GM19238 (cell line): ENCODE measurements around the gene ANKRD11.
"Not testable (repeated sequence)": the region's sequence is repeated elsewhere in the genome, so short reads cannot be mapped to it uniquely, and the experiment has no call there.

Experiments
- DNase-seq: peaks from one replicate; pipeline ENCODE4 v3.0.0; 2011; ENCODE audit warnings: low spot score; ENCODE audit not compliant: insufficient read length

ANKRD11 gene

DNA sequence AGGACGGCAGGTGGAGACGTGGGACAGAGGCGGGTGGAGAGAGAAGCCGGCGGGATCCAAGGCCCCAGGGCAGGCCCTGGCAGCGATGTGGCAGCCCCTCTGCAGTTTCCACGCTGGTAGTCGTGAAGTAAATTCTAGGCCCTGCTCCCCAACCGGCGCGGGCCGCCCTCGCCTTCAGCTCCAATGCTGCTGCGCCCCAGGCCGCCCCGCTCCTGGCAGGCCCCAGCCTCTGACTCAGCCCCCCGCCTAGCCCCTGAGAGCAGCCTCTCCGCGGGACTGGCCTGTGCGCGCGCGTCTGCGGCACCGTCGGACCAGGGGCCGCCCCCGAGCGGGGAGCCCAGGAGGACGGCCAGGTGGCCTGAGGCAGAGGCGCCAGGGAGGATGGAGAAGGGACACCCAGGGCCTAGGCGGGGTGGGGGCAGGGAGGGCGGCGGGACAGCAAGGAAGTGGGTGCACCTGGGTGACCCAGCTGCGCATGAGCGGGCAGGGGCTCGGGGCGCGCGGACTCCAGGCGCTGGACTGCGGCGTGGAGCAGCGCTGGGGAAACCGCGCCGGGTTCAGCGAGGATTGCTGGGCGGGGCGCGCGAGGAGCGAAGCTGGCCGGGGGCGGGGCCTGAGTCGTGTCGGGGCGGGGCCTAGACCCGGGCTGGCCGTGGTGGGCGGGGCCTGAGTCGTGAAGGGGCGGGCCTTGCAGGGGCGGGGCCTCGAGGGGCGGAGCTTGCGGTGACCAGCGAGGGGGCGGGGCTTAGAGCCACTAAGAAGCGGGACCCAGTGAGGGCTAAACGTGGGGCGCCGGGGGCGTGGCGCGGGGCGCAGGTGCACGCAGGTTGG, 243.2 kb downstream of the ANKRD11 start:
- peak; percentile 92 for DNase-seq

DNA sequence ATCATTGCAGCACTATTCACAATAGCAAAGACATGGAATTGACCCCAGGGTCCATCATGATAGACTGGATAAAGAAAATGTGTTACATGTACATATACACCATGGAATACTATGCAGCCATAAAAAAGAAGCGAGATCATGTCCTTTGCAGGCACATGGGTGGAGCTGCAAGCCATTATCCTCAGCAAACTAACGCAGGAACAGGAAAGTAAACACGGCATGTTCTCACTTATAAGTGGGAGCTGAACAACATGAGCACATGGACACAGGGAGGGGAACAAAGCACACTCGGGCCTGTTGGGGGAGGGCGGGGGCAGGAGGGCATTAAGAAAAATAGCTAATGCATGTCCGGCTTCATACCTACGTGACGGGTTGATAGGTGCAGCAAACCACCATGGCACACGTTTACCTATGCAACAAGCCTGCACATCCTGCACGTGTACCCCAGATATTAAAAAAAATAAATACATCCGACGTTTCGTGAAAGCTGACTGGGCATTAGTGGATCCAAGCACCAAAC, 243.9 kb downstream of the ANKRD11 start:
- no peak for DNase-seq

DNA sequence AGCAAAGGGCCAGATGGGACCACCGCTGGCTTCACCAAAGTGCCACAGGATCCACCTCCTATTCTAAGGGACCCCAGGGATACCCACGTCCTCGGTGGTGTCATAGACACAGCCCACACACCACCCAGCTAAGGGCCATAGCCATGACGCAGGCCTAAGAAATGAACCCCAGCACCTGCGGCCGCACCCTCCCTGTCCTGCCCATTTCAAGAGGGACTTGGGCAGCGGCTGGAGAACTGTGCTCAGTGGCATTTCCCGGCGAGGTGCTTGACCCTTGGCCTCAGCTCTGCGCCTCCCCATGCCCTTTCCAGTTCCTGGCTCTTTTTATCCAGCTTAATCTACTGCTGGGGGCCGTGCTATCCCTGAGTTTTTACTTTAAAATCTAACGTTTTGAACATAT, 245.6 kb downstream of the ANKRD11 start:
- DNase-seq: no peak

DNA sequence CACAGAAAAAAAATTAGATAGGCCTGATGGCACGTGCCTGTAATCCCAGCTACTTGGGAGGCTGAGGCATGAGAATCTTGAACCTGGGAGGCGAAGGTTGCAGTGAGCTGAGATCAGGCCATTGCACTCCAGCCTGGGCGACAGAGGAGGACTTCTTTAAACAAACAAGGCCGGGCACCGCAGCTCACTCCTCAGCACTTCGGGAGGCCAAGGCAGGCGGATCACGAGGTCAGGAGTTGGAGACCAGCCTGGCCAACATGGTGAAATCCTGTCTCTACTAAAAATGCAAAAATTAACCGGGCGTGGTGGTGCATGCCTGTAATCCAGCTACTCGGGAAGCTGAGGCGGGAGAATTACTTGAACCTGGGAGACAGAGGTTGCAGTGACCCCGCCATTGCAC, 246.1 kb downstream of the ANKRD11 start:
- not testable (repeated sequence) for DNase-seq

DNA sequence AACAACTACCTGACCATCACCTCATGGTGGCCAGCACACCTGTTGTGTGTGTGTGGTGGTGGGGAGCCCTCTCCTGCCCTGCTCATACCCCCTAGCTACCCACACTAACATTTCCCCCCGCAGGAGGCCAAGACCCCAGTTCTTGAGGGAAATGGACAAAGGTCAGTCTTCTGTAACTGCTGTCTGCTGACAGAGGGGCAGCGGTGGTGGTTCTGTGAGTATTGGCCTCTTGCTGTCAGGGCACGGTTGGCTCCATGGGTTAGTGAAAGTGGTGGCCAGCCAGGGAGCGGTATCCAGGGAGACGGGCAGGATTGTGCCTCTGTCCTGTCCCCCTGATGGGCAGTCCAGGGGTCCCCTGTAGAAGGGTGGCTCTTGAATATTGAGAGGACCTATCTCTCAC, 246.7 kb downstream of the ANKRD11 start:
- DNase-seq: no peak

DNA sequence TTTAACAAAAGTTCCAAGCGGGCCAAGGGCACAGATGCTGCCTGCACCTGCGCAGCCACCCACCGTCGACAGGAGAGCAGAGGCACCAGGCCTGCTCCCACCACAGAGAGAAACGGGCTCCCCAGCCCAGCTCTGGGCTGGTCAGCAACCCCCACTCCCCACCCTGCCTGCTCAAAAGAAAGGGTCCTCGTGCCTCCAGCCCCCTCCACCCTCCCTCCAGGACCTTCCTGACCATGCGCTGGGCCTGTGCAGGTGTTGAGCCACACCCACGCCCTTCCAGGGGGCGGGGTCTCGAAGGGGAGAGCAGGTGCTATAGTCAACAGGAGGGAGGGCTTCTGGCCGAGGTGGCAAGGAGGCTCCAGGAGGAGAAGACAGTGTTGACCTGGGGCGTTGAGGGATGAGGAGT, 247.6 kb downstream of the ANKRD11 start:
- no peak for DNase-seq

DNA sequence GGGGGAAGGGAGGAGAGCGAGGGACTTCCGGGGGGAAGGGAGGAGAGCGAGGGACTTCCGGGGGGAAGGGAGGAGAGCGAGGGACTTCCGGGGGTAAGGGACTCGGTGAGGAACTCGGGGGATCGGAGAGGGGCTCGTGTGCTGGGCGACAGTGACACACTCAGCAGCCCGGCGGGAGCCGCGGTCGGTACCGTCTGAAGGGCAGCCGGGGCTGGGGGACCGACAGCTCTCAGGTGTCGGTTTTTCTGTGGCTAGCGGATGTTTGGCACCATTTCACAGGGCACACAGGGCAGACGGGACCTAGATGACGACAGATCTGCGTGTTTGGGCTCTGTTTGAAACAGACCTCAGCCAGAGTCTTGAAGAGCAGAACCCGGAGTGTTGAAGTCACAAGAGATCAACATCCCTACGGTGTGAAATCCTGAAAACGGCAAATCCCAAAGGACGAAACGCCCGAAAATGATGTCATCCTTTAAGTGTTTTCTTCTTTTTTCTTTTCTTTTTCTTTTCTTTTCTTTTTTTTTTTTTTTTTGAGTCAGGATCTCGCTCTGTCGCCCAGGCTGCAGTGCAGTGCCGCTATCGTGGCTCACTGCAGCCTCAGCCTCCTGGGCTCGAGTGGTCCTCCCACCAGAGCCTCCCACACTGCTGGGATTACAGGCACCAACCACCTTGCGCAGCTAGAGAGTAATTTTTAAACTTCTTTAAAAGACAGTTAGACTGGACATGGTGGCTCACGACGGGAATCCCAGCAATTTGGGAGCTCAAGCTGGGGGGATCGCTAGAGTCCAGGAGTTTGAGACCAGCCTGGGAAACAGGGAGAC, 249.0 kb downstream of the ANKRD11 start:
- peak; percentile 76 for DNase-seq

DNA sequence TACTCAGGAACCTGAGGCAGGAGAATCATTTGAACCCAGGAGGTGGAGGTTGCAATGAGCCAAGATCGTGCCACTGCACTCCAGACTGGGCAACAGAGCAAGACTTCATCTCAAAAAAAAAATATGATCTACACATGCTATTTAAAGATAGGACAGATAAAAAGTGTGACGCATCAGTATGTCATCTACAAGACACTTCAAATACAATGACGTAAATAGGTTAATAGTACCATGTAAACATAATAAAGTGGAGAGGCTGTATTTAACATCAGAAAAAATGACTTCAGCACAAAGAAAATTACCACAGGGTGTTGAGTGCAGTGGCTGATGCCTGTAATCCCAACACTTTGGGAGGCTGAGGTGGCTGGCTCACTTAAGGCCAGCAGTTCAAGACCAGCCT, 252.6 kb downstream of the ANKRD11 start:
- DNase-seq: no peak

DNA sequence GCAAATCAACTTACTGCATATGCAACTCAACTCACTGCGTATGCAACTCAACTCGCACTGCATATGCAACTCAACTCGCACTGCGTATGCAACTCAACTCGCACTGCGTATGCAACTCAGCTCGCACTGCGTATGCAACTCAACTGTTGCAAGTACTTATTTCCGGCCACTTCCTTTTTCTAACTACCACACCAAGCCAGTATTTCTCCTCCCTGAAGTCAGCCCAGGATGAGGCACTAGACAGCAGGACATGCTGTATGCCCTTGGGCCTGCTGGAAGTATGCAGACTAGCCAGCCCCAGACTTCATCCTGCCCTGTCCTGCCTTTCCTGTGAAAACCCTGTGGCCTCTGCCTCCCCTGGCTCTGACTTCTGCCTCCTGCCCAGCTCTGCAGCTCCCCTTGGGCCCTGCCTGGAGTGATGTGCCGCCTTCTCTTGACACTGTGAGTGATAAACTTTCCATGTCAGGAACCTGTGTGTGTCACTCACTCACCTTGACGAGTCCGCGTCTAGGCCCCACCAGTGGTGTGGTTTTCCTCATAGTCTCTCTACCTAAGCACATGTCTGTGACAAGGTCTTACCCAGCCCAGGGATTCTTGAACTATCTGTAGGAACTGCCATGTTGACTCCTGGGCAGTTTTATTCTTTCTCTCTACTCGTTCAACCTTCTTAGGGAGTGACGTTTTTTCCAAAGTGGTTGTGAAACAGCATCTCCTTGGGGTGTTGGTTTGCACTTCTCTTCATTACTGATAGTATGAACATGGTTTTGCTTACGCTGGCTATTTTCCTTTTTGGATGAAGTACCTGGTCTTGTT, 256.5 kb downstream of the ANKRD11 start:
- DNase-seq: no peak

DNA sequence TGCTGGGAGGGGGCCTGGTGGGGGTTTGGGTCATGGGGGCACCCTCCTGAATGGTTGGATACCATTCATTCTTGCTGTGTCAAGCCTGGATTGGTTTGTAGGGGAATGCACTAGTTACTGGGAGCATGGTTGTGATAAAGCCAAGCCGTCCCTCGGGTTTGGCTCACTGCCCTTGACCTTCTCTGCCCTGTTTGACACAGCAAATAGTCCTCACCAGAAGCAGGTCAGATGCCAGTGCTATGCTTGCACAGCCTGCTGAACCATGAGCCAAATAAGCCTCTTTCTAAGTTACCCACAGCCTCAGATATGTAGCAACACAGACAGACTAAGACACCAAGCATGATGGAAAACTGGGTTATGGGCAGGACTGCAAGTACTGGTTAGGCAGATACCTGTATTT, 258.3 kb downstream of the ANKRD11 start:
- DNase-seq: no peak

DNA sequence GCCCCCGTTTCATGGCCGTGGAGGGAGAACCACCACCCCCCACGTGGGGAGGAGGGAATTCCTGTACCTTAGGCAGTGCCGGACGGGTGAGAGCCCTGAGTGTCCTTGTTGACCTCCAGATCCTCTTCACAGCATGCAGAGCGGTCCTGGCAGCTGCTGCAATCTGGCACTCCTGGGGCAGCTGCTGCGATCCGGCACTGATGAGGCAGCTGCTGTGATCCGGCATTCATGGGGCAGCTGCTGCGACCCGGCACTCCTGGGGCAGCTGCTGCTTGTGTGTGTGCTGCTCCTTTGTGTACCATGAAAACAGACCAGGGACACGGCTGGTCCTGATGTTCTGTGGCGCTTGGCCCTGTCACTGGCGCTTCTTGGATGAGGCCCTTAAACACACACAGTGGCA, 260.1 kb downstream of the ANKRD11 start:
- DNase-seq: no peak

DNA sequence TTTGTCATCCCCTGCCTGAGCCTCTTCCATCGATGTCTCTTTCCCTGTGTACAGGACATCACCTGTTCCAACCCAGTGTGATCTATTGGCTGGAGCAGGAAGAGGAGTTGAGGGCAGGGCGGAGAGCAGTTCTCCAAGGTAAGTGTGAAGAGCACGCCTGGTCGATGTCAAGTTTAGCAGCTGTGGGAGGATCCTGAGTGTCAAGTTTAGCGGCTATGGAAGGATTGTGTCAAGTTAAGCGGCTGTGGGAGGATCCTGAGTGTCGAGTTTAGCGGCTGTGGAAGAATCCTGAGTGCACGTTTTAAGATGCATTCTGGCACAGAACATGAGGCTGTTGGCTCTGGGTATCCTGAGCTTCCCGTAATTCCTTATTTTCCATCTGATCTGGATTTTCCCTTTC, 265.7 kb downstream of the ANKRD11 start:
- no peak for DNase-seq

DNA sequence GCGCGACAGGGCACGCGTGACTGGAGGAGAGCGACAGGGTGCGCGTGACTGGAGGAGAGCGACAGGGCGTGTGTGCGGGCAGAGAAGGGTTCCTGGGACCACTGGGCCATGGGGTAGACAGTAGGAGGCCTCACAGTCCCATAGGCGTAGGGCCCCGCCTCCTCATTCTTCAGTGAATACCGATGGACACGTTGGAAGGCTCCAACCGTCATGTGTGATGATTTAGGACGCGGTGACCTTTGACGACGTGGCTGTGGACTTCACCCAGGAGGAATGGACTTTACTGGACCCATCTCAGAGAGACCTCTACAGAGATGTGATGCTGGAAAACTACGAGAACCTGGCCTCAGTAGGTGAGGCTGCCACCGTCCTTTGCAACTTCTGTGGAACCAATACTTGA, 267.4 kb downstream of the ANKRD11 start:
- no peak for DNase-seq

DNA sequence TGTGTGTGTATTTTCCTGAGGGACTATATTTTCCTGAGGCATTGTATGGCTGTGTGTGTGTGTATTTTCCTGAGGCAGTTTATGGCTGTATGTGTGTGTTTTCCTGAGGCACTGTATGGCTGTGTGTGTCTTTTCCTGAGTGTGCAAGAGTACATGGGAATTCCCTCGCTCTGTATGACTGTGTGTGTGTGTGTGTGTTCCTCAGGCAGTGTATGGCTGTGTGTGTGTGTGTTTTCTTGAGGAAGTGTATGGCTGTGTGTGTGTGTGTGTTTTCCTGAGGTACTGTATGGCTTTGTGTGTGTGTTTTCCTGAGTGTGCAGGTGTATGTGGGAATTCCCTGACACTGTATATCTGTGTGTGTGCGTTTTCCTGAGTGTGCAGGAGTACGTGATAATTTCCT, 268.8 kb downstream of the ANKRD11 start:
- DNase-seq: no peak

DNA sequence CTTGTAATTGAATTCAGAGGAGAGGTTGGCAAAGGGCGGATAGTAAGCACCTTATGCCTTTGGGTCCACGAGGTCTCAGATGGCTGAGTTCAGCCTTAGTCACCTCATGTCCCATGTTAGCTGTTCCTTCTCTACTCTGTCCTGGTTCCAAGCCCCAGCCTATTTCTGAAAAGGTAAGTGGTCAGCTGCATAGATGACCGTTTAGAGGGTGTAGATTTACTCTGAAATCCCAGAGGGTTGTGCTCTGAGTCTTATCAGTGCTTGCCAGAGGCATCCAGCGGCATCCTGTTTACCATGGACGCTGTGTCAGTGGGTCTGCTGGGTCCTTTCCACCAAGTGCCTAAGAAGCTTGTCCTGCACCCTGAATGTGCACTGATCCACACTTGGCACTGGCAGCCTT, 271.0 kb downstream of the ANKRD11 start:
- no peak for DNase-seq
